HepG2 (cell line): ENCODE results near the gene EFNA2.

Experiments
- GABPB1 ChIP-seq: IDR thresholded peaks from 2 replicates; pipeline ENCODE4 v1.6.1; 2016; ENCODE audit warnings: mild to moderate bottlenecking, missing genetic modification reagents, moderate library complexity, missing compliant biosample characterization
- HNRNPLL ChIP-seq: fragments of 200-400 bp; formaldehyde crosslinking; IDR thresholded peaks from 2 replicates; pipeline ENCODE4 v1.6.1; 2017; ENCODE audit warnings: mild to moderate bottlenecking, low read depth, low read length; ENCODE audit not compliant: poor library complexity, severe bottlenecking
- NR3C1 ChIP-seq: sonication (generic); formaldehyde crosslinking; IDR thresholded peaks from 2 replicates; pipeline ENCODE4 v1.4.0; 2020; ENCODE audit warnings: missing genetic modification reagents
- RAD21 ChIP-seq: fragments of 450-650 bp; formaldehyde crosslinking; IDR thresholded peaks from 2 replicates; pipeline ENCODE4 v1.5.0; 2020; ENCODE audit warnings: mild to moderate bottlenecking
- SIN3A ChIP-seq: IDR thresholded peaks from 2 replicates; pipeline ENCODE4 v1.6.1; 2011; ENCODE audit warnings: low read depth, mild to moderate bottlenecking, control low read depth, low read length, borderline replicate concordance
- SP4 ChIP-seq: sonication (generic); formaldehyde crosslinking; IDR thresholded peaks from 2 replicates; pipeline ENCODE4 v1.8.1; 2023; ENCODE audit warnings: mild to moderate bottlenecking, missing genetic modification reagents
- STAG1 ChIP-seq: sonication (generic); formaldehyde crosslinking; IDR thresholded peaks from 2 replicates; pipeline ENCODE4 v1.4.0; 2020; ENCODE audit warnings: missing genetic modification reagents
- ZBTB21 ChIP-seq: sonication (generic); formaldehyde crosslinking; IDR thresholded peaks from 2 replicates; pipeline ENCODE4 v1.4.0; 2020; ENCODE audit warnings: missing genetic modification reagents
- ZHX1 ChIP-seq: sonication (generic); formaldehyde crosslinking; IDR thresholded peaks from 2 replicates; pipeline ENCODE4 v1.8.1; 2022; ENCODE audit warnings: low read depth, mild to moderate bottlenecking, missing genetic modification reagents
- TF ChIP-seq, protein P1 (sequence below): sonication (generic); formaldehyde crosslinking; IDR thresholded peaks from 2 replicates; pipeline ENCODE4 v1.5.0; 2020; ENCODE audit warnings: mild to moderate bottlenecking, missing genetic modification reagents, moderate library complexity

- no peak for TF ChIP-seq RAD21 (CRISPR knock-in tag)
- TF ChIP-seq ZHX1 = no peak
- no peak for TF ChIP-seq GABPB1 (CRISPR knock-in tag)
- TF ChIP-seq, protein P1, sequence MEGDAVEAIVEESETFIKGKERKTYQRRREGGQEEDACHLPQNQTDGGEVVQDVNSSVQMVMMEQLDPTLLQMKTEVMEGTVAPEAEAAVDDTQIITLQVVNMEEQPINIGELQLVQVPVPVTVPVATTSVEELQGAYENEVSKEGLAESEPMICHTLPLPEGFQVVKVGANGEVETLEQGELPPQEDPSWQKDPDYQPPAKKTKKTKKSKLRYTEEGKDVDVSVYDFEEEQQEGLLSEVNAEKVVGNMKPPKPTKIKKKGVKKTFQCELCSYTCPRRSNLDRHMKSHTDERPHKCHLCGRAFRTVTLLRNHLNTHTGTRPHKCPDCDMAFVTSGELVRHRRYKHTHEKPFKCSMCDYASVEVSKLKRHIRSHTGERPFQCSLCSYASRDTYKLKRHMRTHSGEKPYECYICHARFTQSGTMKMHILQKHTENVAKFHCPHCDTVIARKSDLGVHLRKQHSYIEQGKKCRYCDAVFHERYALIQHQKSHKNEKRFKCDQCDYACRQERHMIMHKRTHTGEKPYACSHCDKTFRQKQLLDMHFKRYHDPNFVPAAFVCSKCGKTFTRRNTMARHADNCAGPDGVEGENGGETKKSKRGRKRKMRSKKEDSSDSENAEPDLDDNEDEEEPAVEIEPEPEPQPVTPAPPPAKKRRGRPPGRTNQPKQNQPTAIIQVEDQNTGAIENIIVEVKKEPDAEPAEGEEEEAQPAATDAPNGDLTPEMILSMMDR (CRISPR knock-in tag) = no peak
- no peak for TF ChIP-seq STAG1 (CRISPR knock-in tag)
- TF ChIP-seq HNRNPLL = no peak
- no peak for TF ChIP-seq NR3C1 (CRISPR knock-in tag)
- no peak for TF ChIP-seq ZBTB21 (CRISPR knock-in tag)
- no peak for TF ChIP-seq SP4 (CRISPR knock-in tag)
- TF ChIP-seq SIN3A = no peak
These were observed 41.5 kb downstream of the EFNA2 start for GRCh38 chr19:1327125-1327524.
